Muscle of arm (tissue), 14 donors: ENCODE data around the gene PIAS4. TPM values are rescaled to one million over a fixed set of nuclear protein-coding genes. Genes with fewer than 3 reads are reported as not detected.
"Not testable (repeated sequence)": the region's sequence is repeated elsewhere in the genome, so short reads cannot be mapped to it uniquely, and the experiment has no call there.

Experiments
- DNase-seq: peaks from one replicate; pipeline ENCODE4 v3.0.0-alpha.2; 2013
- long read RNA-seq, 11 donors: transcript quantifications; one replicate each; lab custom pipeline, GENCODE V29; 2026
- polyA plus RNA-seq, 12 donors: library from polyadenylated mRNA; unstranded; fragments of 120-200 nt; gene quantifications; one replicate each; pipeline ENCODE4 v1.2.1, GENCODE V29; 2013; ENCODE audit not compliant: insufficient read length in 12 of 12

PIAS4 gene
- 10 to 100 TPM in 11 of 12 donors, not detected in 1; 15.3 to 36.1 (median 21.7) TPM for polyA plus RNA-seq
- long read RNA-seq, donor 1, transcript PIAS4-201 (11 exons, 3,159 nt) = major isoform, 6 of 61 reads
- long read RNA-seq, donor 1, partial matches to known transcripts = 37 of 61 reads
- long read RNA-seq, donor 1, other reads (novel, unspliced or antisense) = 17 of 61 reads
- long read RNA-seq, donor 2, transcript PIAS4-201 (11 exons, 3,159 nt) = major isoform, 6 of 6 reads
- long read RNA-seq, donor 2, partial matches to known transcripts = 0 of 6 reads
- long read RNA-seq, donor 2, other reads (novel, unspliced or antisense) = 0 of 6 reads
- long read RNA-seq, donor 3, partial matches to known transcripts = 0 of 4 reads
- long read RNA-seq, donor 3, other reads (novel, unspliced or antisense) = 0 of 4 reads
- long read RNA-seq, donor 4, partial matches to known transcripts = 0 of 2 reads
- long read RNA-seq, donor 4, other reads (novel, unspliced or antisense) = 0 of 2 reads
- long read RNA-seq, donor 5, transcript PIAS4-201 (11 exons, 3,159 nt) = major isoform, 12 of 12 reads
- long read RNA-seq, donor 5, partial matches to known transcripts = 0 of 12 reads
- long read RNA-seq, donor 5, other reads (novel, unspliced or antisense) = 0 of 12 reads
- long read RNA-seq, donor 6, partial matches to known transcripts = 6 of 9 reads
- long read RNA-seq, donor 6, other reads (novel, unspliced or antisense) = 0 of 9 reads
- long read RNA-seq, donor 7, transcript PIAS4-201 (11 exons, 3,159 nt) = major isoform, 5 of 5 reads
- long read RNA-seq, donor 7, partial matches to known transcripts = 0 of 5 reads
- long read RNA-seq, donor 7, other reads (novel, unspliced or antisense) = 0 of 5 reads
- long read RNA-seq, donor 8, partial matches to known transcripts = 0 of 4 reads
- long read RNA-seq, donor 8, other reads (novel, unspliced or antisense) = 0 of 4 reads
- long read RNA-seq, donor 9, partial matches to known transcripts = 0 of 2 reads
- long read RNA-seq, donor 9, other reads (novel, unspliced or antisense) = 0 of 2 reads
- long read RNA-seq, donor 10, transcript PIAS4-201 (11 exons, 3,159 nt) = major isoform, 8 of 20 reads
- long read RNA-seq, donor 10, partial matches to known transcripts = 12 of 20 reads
- long read RNA-seq, donor 10, other reads (novel, unspliced or antisense) = 0 of 20 reads
- long read RNA-seq, donor 11, transcript PIAS4-201 (11 exons, 3,159 nt) = major isoform, 12 of 12 reads
- long read RNA-seq, donor 11, partial matches to known transcripts = 0 of 12 reads
- long read RNA-seq, donor 11, other reads (novel, unspliced or antisense) = 0 of 12 reads

DNA sequence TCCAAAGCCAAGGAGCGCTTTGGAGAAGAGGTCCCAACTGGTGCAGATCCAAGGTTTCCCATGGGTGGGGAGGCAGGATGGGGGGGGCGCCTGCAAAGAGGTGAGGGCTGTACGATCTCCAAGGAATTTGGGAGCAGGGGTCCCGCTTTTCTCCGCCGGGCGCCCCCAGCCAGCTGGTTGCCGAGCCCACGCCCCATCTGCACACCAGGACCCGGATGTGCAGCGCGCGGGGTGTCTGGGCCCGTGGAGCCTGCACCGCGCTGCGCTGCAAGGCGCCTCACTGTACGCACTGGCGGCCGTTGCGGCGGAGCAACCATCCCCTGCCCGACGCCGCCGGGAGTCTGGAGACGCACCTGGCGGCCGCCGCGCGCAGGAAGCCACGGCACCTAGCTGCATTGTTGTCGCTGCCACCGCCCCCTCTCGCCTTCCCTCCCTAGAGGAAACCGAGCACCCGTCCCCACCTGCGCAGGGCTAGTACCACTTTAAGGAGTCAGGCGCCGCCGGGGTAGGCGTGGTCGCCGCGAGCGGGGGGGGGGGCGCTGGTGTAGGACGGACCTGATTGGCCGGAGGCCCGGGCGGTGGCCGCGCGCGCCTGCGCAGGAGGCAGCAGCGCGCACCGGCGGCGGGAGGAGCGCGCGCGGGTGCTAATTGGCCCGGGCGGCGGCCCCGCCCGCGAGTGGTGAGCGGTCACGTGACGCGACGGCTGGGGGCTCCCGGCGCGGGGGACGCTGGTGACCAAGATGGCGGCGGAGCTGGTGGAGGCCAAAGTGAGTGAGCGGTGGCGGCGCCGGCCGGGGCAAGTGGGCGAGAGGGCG, at the start of gene PIAS4:
PIAS4 (plus strand) TSS at position 716 of the 815 bp plus-strand sequence; CDS start at position 741, 25 bp downstream.
- DNase-seq = peak; percentile 96

DNA sequence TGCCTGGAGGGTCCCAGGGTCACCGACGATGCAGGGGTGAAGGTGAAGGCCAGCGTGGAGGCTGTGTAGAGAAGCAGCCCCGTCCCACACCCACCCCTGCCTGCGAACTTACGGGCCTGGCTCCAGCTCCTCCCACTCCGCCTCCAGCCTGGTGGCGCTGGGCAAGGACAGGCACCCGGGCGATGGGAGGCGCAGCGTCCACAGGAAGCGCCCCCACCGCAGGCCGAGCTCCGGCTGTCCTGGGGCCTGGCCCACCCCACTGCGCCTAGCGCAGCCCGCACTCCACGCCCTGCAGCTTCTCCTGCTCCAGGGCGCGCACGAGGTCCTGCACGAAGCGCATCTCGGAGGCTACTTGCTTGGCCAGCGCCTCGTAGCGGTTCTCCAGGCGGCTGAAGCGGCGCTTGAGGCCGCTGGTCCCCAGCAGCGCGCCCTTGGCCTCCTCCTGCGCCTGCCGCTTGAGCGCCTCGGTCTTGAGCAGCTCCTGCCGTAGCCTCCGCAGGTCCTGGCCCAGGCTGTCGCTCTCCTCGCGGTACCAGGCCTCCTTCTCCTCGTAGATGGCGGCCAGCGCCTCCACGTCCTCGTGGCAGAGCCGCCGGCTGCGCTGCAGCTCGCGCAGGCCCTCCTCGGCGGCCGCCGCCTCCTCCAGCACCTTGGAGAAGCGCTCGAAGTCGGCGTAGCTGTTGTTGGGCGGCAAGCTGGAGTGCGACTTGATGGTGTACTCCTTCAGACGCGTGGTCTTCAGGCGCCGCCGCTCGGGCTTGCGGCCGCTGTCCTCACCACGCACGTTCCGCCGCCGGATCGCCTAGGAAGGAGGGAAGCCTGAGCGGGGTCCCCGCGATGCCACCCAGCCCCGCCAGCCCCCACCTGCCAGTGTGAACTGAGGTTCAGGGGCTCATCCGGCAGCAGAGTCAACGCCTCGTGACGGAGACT, 48.4 kb upstream of the PIAS4 start:
- DNase-seq = no peak

GRCh38 chr19:3959766-3960131, 47.8 kb upstream of the PIAS4 start:
- no peak for DNase-seq

GRCh38 chr19:3961007-3961406, 46.5 kb upstream of the PIAS4 start:
- DNase-seq = no peak

DNA sequence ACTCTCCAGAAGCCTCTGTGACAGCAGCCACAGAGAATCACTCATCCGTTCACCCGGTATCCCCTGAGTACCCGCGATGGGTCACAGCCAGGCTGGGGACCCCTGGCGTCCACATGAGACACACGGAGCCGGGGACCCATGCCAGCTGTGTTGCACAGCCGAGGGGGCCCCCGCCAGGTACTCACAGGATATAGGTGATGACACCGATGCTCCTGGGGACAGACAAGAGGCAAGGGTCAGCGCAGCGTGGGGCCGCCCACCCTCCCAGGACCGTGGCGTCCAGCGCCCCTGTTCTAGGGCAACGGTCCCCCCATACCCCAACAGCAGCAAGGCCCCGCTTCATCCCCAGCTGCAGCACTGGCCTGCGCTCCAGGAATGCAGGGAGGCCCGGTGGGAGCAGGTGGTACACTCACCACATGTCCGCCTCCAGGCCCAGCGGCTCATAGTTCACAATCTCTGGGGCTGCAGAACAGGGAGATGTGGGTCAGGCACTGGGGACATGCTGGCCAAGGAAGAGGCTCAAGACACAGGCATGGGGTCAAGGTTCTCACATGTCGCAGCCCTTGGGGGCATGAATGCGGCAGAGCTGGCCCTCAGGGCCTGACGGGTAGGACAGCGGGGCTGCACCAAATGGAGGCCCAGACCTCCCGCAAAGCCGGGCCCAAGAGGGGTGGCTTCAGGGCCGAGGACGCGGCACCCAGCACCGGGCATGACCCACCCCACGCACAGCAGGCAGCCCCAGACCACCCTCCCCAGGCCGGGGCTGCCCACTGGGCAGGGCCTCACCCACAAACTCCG, 43.9 kb upstream of the PIAS4 start:
- DNase-seq = no peak

DNA sequence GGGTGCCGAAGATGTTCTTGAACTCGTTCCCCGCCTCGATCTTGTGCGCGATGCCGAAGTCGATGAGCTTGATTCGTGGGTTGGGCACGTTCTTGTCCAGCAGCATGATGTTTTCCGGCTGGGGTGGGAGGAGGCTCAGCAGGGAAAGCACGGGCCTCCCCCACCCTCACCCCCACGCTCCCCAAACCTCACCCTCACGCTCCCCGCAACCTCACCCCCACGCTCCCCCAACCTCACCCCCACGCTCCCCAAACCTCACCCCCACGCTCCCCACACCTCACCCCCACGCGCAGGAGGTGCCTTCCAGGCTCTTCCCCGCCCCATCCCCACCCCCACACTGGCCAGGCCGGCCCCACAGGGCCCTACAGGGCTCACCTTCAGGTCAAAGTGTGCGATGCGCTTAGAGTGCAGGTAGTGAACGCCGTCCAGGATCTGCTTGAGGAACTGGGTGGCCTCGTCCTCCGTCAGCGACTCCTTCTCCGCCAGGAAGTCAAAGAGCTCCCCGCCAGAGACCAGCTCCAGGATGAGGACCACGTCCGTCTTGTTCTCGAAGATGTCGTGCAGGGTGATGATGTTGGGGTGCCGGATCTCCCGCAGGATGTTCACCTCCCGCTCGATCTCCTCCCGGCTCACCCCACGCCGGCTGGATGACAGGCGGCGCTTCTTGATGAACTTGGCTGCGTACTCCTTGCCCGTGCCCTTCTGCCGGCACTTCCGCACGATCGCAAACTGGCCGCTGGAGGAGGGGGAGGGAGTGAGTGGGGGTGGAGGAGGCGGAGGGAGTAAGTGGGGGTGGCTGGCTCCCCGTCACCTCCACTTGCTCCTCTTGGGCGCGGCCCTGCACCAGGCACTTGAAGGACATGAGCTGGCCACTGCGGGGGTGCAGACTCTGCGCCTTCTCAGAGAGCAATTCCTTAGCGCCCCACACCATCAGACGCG, 43.0 kb upstream of the PIAS4 start:
- no peak for DNase-seq

DNA sequence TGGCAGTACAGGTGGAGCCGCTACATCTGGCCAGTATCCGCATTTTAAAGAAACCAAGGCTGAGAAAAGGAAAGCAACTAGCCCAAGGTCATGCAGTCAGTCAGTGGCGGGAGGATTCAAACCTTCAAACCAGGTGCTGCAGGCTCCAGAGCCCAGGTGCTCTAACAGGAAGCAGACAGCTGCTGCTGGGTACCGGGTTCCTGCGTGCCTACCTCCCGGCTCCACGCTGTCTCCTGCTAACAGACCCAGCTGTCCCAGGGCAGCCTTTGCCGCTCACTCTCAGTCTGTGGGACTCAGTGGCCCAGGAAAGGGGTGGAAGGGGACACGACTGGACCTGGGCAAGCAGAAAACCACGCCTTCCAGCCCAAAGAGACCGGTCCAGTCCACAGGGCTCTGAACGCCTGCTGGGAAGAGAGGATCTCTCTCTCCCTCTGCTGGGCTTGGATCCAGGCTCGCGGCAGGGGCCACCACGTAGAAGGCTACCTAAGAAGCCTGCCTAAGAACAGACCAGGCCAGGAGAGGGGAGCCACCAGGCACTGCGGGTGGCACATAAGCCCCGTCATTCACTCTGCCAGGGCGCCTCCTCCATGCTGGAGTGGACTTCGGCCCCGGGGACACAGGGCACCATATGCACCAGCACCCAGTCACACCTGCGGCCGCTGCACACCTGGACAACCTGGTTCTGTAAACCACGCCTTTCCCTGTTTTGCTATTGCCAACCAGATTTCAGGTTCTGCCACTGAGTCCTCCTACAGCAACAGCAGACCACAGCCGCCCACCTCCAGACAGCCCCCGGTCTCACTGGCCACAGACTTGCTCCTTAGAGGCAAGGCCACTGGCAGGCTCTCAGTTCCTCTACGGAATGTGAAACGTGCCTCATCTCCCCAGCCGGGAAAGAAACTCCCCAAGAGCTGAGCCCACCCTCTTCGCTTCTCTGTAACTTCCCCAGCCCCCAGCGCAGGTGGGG, 41.2 kb upstream of the PIAS4 start:
- no peak for DNase-seq

DNA sequence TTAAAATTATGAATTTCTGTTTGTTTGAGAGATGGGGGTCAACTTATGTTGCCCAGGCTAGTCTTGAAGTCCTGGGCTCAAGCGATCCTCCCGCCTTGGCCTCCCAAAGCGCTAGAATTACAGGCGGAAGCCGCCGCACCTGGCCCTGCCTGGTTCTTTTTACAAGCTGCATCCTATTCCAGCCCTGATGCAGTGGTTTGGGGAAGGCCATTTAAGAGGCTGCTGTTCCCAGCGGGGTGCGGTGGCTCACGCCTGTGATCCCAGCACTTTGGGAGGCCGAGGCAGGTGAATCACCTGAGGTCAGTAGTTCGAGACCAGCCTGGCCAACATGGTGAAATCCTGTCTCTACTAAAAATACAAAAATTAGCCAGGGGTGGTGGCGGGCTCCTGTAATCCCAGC, 39.6 kb upstream of the PIAS4 start:
- not testable (repeated sequence) for DNase-seq

GRCh38 chr19:3968556-3969434, 38.7 kb upstream of the PIAS4 start:
- DNase-seq = peak; percentile 86

DNA sequence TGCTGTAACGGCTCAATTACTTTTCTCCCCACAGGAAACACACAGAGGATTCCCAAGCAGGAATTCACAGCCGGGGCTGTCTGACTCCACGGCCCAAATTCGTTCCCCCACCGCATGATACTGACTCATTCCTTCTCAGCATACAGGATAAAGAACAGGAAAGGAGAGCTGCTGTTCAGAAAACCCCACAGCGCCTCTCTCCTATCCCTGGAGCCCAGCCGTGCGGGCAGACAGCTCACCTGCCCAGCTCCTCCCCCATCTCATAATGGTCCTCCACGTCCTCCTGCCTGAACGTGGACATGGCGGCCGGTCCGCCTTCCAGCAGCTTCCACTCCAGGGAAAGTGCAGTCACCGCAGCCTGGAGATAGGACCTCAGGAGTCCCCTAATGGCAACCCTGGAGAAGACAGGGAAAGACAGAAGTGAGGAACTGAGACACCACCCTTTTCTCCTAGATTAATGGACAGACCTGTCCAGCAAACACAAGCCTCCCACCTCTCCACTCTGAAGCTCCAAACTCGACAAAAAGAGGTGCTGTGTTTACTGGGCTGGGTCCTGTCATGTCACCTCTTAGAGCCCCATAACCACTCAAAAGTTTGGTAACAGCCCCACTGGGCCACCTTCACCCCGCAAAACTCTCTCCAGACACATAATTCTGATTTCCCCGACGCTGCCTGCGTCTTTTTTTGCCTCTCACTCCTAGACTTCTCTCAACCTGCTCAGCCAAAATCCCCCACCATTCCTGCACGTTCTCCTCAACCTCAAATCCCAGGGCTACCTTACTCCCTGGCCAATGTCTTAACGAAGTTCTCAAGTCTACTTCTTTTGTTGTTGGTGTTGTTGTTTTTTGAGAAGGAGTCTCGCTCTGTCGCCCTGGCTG, 37.9 kb upstream of the PIAS4 start:
- DNase-seq = no peak

GRCh38 chr19:3970313-3970807, 37.2 kb upstream of the PIAS4 start:
- DNase-seq = no peak

- DNase-seq = peak; percentile 97
These were observed 36.5 kb upstream of the PIAS4 start, which contains the start of gene DAPK3 for GRCh38 chr19:3970808-3971598. TSS of gene DAPK3 (minus strand) at chr19:3971099. CDS start at chr19:3969735, 1,364 bp downstream.

GRCh38 chr19:3975144-3975543, 32.4 kb upstream of the PIAS4 start:
- DNase-seq = no peak
